Endothelial cell of umbilical vein (primary cell): ENCODE data around the gene TIMELESS. TPM values are rescaled to one million over a fixed set of nuclear protein-coding genes. Genes with fewer than 3 reads are reported as not detected.
A peak's percentile ranks its signal among the peaks of the same experiment; 100 is the strongest.

ENCODE experiments used
- Bru-seq: library from RNA; stranded (reverse); fragments of 400-500 nt; gene quantifications from one replicate; lab custom pipeline; 2021; lab: Mats Ljungman, UMichigan
- BruChase-seq, 2 experiments: library from RNA; stranded (reverse); fragments of 400-500 nt; gene quantifications; one replicate each; lab custom pipeline; 2021; lab: Mats Ljungman, UMichigan
- BruUV-seq: library from RNA; stranded (reverse); fragments of 400-500 nt; replicated peaks from 2 replicates; lab custom pipeline; 2021; lab: Mats Ljungman, UMichigan
- CTCF ChIA-PET: fragments of 300-600, 350-600 bp; sonication (Branson Sonifier 250); formaldehyde crosslinking; loops from one replicate; lab custom pipeline; 2021; ENCODE audit warnings: antibody characterized with exemption, inconsistent platforms; lab: Charles Lee
- POLR2A ChIA-PET: fragments of 300-600, 350-600 bp; sonication (Branson Sonifier 250); formaldehyde crosslinking; loops from one replicate; lab custom pipeline; 2021; ENCODE audit warnings: antibody characterized with exemption, inconsistent platforms; lab: Charles Lee
- DNase-seq: peaks from one replicate; pipeline ENCODE4 v3.0.0-alpha.2; 2011; ENCODE audit warnings: low read depth, low spot score
- FAIRE-seq: peaks from 2 replicates; lab custom pipeline; 2011; peaks lifted over from hg19 to GRCh38; lab: Jason Lieb, UNC
- H2AFZ ChIP-seq: 2 replicates; pipeline ENCODE4 v1.6.0; 2012; ENCODE audit warnings: low read depth, low read length, control low read depth, inconsistent platforms
- H3K27ac ChIP-seq: 2 replicates; pipeline ENCODE4 v1.5.1; 2011; ENCODE audit warnings: low read depth, mild to moderate bottlenecking, control low read depth, low read length, moderate library complexity; ENCODE audit not compliant: insufficient read depth
- H3K27me3 ChIP-seq, 2 experiments: 2 replicates each; pipeline versions ENCODE4 v1.6.0 to v1.6.1; 2011; ENCODE audit warnings: low read length in 2 of 2, mixed read lengths in 1 of 2; ENCODE audit not compliant: control insufficient read depth in 2 of 2, insufficient read depth in 2 of 2
- H3K36me3 ChIP-seq, 2 experiments: 2 replicates in 1 of 2; 3 replicates in 1 of 2; pipeline ENCODE4 v1.5.1; 2011; ENCODE audit warnings: low read length in 2 of 2, mild to moderate bottlenecking in 1 of 2, moderate library complexity in 1 of 2; ENCODE audit not compliant: control insufficient read depth in 2 of 2, insufficient read depth in 2 of 2; ENCODE audit errors: extremely low read depth in 1 of 2
- H3K4me1 ChIP-seq: 3 replicates; pipeline ENCODE4 v1.5.1; 2011; ENCODE audit warnings: mild to moderate bottlenecking, low read length; ENCODE audit not compliant: control insufficient read depth, insufficient read depth; ENCODE audit errors: extremely low read depth
- H3K4me2 ChIP-seq: 2 replicates; pipeline ENCODE4 v1.6.1; 2011; ENCODE audit warnings: low read length, control low read depth, mixed read lengths; ENCODE audit not compliant: insufficient read depth
- H3K4me3 ChIP-seq, 3 experiments: fragments of 200-600 bp in 1 of 3; sonication (generic), shearing (Covaris generic) in 1 of 3; replicated peaks in 1 of 3; 2 replicates each; pipeline ENCODE4 v1.5.1; 2011 to 2016; ENCODE audit warnings: control low read depth in 3 of 3, low read length in 3 of 3, mild to moderate bottlenecking in 2 of 3, inconsistent platforms in 1 of 3, low read depth in 1 of 3, moderate library complexity in 1 of 3; ENCODE audit not compliant: insufficient read depth in 1 of 3
- H3K79me2 ChIP-seq: 2 replicates; pipeline ENCODE4 v1.6.0; 2012; ENCODE audit warnings: low read length, inconsistent platforms; ENCODE audit not compliant: control insufficient read depth, insufficient read depth
- H3K9ac ChIP-seq: replicated peaks from 2 replicates; pipeline ENCODE3; 2011; ENCODE audit warnings: low read length, control low read depth; ENCODE audit not compliant: insufficient read depth; ENCODE audit errors: extremely low read depth
- H3K9me1 ChIP-seq: replicated peaks from 3 replicates; pipeline ENCODE4 v1.6.0; 2011; ENCODE audit warnings: mild to moderate bottlenecking, low read length; ENCODE audit not compliant: control insufficient read depth, insufficient read depth; ENCODE audit errors: extremely low read depth
- H3K9me3 ChIP-seq: replicated peaks from 2 replicates; pipeline ENCODE4 v1.5.1; 2012; ENCODE audit warnings: low read length, inconsistent platforms; ENCODE audit not compliant: control insufficient read depth, insufficient read depth
- H4K20me1 ChIP-seq: replicated peaks from 2 replicates; pipeline ENCODE3; 2011; ENCODE audit warnings: mild to moderate bottlenecking, low read length; ENCODE audit not compliant: control insufficient read depth, insufficient read depth; ENCODE audit errors: extremely low read depth
- EZH2 ChIP-seq: IDR thresholded peaks from 2 replicates; pipeline ENCODE4 v1.6.1; 2012; ENCODE audit warnings: borderline replicate concordance, low read depth, mild to moderate bottlenecking, moderate library complexity, low read length, inconsistent platforms; ENCODE audit not compliant: severe bottlenecking
- FOS ChIP-seq: IDR thresholded peaks from 2 replicates; pipeline ENCODE4 v1.6.1; 2011; ENCODE audit warnings: mild to moderate bottlenecking, low read length, moderate library complexity, borderline replicate concordance; ENCODE audit not compliant: insufficient read depth
- GATA2 ChIP-seq: IDR thresholded peaks from 2 replicates; pipeline ENCODE4 v1.7.0; 2011; ENCODE audit warnings: low read depth, mild to moderate bottlenecking, moderate library complexity, mixed read lengths, low read length; ENCODE audit not compliant: insufficient read length, insufficient read depth
- JUN ChIP-seq: IDR thresholded peaks from 2 replicates; pipeline ENCODE4 v1.6.1; 2011; ENCODE audit warnings: borderline replicate concordance, low read depth; ENCODE audit not compliant: insufficient read length, insufficient read depth
- MAX ChIP-seq: IDR thresholded peaks from 2 replicates; pipeline ENCODE4 v1.6.1; 2011; ENCODE audit not compliant: insufficient read depth, insufficient read length
- MYC ChIP-seq: IDR thresholded peaks from one replicate; pipeline ENCODE4 v1.6.1; 2011; ENCODE audit warnings: mild to moderate bottlenecking, low read depth, low read length
- POLR2A ChIP-seq: IDR thresholded peaks from 2 replicates; pipeline ENCODE4 v1.6.1; 2012; ENCODE audit warnings: low read depth, mild to moderate bottlenecking, control low read depth, low read length
- POLR2AphosphoS5 ChIP-seq: IDR thresholded peaks from 2 replicates; pipeline ENCODE4 v1.6.1; 2012; ENCODE audit warnings: low read depth, mild to moderate bottlenecking, control low read depth, low read length, moderate library complexity; ENCODE audit not compliant: insufficient read depth
- dilution Hi-C: fragments of 300-500 bp; cut with MboI; formaldehyde crosslinking; loops from one replicate; pipeline ENCODE4 v1.15.0; 2019; ENCODE audit warnings: low sequenced_read_pairs; ENCODE audit not compliant: extremely low pct_ligation_motif_present
- intact Hi-C: fragments of 100-400 bp; cut with micrococcal nuclease; formaldehyde crosslinking; loops from one replicate; pipeline ENCODE4 v1.10.0; 2022
- long read RNA-seq: library from polyadenylated mRNA; stranded (forward); transcript quantifications from one replicate; pipeline ENCODE4 v2.0.0, GENCODE V29; 2021
- polyA minus RNA-seq, 3 experiments: library from RNA; depleted of rRNA, polyadenylated mRNA; stranded (reverse); fragments of >200 nt; gene quantifications; 1 replicate in 1 of 3; 2 replicates in 2 of 3; pipeline ENCODE4 v1.2.3, GENCODE V29; 2011
- polyA plus RNA-seq, 4 experiments: library from polyadenylated mRNA; depleted of rRNA in 3 of 4; stranded (reverse) in 3 of 4; unstranded in 1 of 4; fragments of >200 nt; gene quantifications; 2 replicates each; pipeline versions ENCODE4 v1.2.1 to v1.2.3, GENCODE V29; 2011 to 2012; ENCODE audit warnings: missing spikeins in 1 of 4
- total RNA-seq: library from RNA; stranded (reverse); gene quantifications from 2 replicates; pipeline ENCODE4 v1.2.3, GENCODE V29; 2021
- TF ChIP-seq, protein P1 (sequence below), 2 donors: IDR thresholded peaks; 1 replicate in 1 of 2; 2 replicates in 1 of 2; pipeline ENCODE4 v1.5.1; 2011; ENCODE audit warnings: low read length in 2 of 2, mild to moderate bottlenecking in 2 of 2, moderate library complexity in 2 of 2, control low read depth in 1 of 2, inconsistent platforms in 1 of 2, low read depth in 1 of 2; ENCODE audit not compliant: insufficient read depth in 1 of 2; ENCODE audit errors: extremely low read depth in 1 of 2

The TIMELESS gene, protein sequence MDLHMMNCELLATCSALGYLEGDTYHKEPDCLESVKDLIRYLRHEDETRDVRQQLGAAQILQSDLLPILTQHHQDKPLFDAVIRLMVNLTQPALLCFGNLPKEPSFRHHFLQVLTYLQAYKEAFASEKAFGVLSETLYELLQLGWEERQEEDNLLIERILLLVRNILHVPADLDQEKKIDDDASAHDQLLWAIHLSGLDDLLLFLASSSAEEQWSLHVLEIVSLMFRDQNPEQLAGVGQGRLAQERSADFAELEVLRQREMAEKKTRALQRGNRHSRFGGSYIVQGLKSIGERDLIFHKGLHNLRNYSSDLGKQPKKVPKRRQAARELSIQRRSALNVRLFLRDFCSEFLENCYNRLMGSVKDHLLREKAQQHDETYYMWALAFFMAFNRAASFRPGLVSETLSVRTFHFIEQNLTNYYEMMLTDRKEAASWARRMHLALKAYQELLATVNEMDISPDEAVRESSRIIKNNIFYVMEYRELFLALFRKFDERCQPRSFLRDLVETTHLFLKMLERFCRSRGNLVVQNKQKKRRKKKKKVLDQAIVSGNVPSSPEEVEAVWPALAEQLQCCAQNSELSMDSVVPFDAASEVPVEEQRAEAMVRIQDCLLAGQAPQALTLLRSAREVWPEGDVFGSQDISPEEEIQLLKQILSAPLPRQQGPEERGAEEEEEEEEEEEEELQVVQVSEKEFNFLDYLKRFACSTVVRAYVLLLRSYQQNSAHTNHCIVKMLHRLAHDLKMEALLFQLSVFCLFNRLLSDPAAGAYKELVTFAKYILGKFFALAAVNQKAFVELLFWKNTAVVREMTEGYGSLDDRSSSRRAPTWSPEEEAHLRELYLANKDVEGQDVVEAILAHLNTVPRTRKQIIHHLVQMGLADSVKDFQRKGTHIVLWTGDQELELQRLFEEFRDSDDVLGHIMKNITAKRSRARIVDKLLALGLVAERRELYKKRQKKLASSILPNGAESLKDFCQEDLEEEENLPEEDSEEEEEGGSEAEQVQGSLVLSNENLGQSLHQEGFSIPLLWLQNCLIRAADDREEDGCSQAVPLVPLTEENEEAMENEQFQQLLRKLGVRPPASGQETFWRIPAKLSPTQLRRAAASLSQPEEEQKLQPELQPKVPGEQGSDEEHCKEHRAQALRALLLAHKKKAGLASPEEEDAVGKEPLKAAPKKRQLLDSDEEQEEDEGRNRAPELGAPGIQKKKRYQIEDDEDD
- 28.2 and 28.4 TPM in 2 replicates for total RNA-seq
- polyA plus RNA-seq, result 3.6 and 6.1 TPM in 2 replicates
- 8.3 and 9.9 TPM in 2 replicates for polyA plus RNA-seq (2011; cell fraction: cytosol; rRNA removed)
- 32.6 and 34.9 TPM in 2 replicates for polyA plus RNA-seq (2011; cell fraction: nucleus; rRNA removed)
- polyA plus RNA-seq (2012), result 14.1 and 19.3 TPM in 2 replicates
- polyA minus RNA-seq, result 7.4 and 9.7 TPM in 2 replicates
- polyA minus RNA-seq (2011; cell fraction: cytosol; rRNA and poly(A)+ RNA removed), result 11.7 TPM
- polyA minus RNA-seq (2011; cell fraction: nucleus; rRNA and poly(A)+ RNA removed), result 5.0 and 9.8 TPM in 2 replicates
- percentile 57 among the genes with signal in this experiment for Bru-seq, nascent RNA
- percentile 73 among the genes with signal in this experiment for BruChase-seq, experiment 1, labeled RNA remaining after a 6-hour chase
- percentile 59 among the genes with signal in this experiment for BruChase-seq, experiment 2, labeled RNA remaining after a 2-hour chase
- long read RNA-seq, full-length matches to known transcripts, result 28 of 77 reads
- long read RNA-seq, partial matches to known transcripts, result 17 of 77 reads
- long read RNA-seq, other reads (novel, unspliced or antisense), result 32 of 77 reads

DNA sequence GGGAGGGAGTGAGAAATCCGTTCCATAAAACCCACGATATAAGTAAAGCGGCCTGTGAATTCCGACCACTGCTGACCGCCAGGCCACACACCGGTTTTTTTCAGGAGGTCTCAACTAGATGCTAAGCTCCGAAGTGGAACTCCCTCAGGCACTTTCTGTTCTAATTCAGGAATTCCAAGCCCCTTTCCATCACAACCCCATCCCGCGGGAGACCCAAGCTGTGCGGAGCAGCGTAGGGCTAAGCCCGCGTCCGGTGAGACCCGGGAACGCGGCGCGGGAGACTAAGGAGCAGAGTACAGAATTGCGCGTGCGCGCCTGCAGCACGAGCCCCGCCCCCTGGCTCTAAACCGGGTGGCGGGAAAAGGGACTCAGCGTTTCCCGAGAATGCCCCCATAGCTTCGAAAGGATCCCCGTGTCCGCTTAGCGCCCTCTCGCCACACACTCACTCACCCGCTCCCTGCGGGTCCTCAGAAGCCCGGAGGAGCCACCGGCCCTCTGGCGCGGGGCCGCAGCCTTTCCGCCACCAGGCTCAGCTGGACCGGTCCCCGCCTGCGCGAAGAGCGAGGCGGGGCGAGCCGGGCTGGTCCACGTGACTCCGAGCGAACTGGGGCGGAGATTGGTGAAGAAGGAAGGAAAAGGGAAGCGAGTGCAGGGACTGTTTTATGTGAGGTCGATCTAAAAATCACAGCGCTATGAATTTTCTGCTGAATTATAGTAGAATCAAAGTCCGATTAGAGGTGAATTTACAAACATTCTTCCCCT, at the start of gene TIMELESS:
Gene TIMELESS (minus strand): TSS at position 567 of the 762 bp plus-strand sequence. CDS start 15,256 bp downstream, outside the sequence.
- no peaks in the 10 kb centered on the region for H3K9me3 ChIP-seq
- peak; percentile 94 for DNase-seq
- H2AFZ ChIP-seq, result peak within 1 kb of the TSS; percentile 78
- H3K27me3 ChIP-seq, result peaks cover 0 to 3% of the 10 kb centered on the region in 2 experiments
- BruUV-seq, result TSS peak; percentile 71
- H3K4me2 ChIP-seq, result peak within 1 kb of the TSS; percentile 83
- no peaks in the 10 kb centered on the region for H3K36me3 ChIP-seq
- H3K9ac ChIP-seq, result peak within 1 kb of the TSS; percentile 91
- peak within 1 kb of the TSS; percentile 61 for H3K27ac ChIP-seq
- FAIRE-seq, result peak; percentile 99
- peaks cover 20% of the 10 kb centered on the region for H3K4me1 ChIP-seq
- no peaks in the 10 kb centered on the region for H3K79me2 ChIP-seq
- H4K20me1 ChIP-seq, result no peaks in the 10 kb centered on the region
- peak within 1 kb of the TSS; percentile 53 to 88 (median 77) for H3K4me3 ChIP-seq
- POLR2A ChIA-PET, result interaction anchor here (0.6 to 1.1 kb wide), 3 partner anchors 18 to 227 kb away, joined by 3 read pairs; partner anchors contain the start of gene RNF41
- TF ChIP-seq, protein P1, sequence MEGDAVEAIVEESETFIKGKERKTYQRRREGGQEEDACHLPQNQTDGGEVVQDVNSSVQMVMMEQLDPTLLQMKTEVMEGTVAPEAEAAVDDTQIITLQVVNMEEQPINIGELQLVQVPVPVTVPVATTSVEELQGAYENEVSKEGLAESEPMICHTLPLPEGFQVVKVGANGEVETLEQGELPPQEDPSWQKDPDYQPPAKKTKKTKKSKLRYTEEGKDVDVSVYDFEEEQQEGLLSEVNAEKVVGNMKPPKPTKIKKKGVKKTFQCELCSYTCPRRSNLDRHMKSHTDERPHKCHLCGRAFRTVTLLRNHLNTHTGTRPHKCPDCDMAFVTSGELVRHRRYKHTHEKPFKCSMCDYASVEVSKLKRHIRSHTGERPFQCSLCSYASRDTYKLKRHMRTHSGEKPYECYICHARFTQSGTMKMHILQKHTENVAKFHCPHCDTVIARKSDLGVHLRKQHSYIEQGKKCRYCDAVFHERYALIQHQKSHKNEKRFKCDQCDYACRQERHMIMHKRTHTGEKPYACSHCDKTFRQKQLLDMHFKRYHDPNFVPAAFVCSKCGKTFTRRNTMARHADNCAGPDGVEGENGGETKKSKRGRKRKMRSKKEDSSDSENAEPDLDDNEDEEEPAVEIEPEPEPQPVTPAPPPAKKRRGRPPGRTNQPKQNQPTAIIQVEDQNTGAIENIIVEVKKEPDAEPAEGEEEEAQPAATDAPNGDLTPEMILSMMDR (IDR thresholded peaks at IDR 0.05; ENCODE audit: extremely low read depth in 1 of 2, insufficient read depth in 1 of 2, low read depth in 1 of 2, low read length in 2 of 2), result no peak
- peak; percentile 82 for TF ChIP-seq MAX
- no peak for TF ChIP-seq GATA2
- TF ChIP-seq FOS, result no peak
- TF ChIP-seq MYC, result no peak
- TF ChIP-seq EZH2, result no peak
- TF ChIP-seq POLR2AphosphoS5, result peak; percentile 77
- no peak for TF ChIP-seq JUN
- TF ChIP-seq POLR2A, result peak; percentile 84
- dilution Hi-C loops (no loop called here), intact Hi-C loops (loop anchor here (1.0 to 5.0 kb wide), 3 partner anchors 20 to 133 kb away; partner anchors contain the start of genes APOF, SPRYD4 and STAT2)
- no peaks in the 10 kb centered on the region for H3K9me1 ChIP-seq
- CTCF ChIA-PET, result interaction anchor here (0.5 to 2.5 kb wide), 8 partner anchors 10 to 260 kb away, joined by 3 to 19 read pairs (median 4); partner anchors contain the start of genes CNPY2, SMARCC2 and STAT2
